ENCODE data around the gene GSC2. TPM values are rescaled to one million over a fixed set of nuclear protein-coding genes. Genes with fewer than 3 reads are reported as not detected.

The GSC2 gene
- total RNA-seq, 4 donors from 2014 or later = not detected

DNA sequence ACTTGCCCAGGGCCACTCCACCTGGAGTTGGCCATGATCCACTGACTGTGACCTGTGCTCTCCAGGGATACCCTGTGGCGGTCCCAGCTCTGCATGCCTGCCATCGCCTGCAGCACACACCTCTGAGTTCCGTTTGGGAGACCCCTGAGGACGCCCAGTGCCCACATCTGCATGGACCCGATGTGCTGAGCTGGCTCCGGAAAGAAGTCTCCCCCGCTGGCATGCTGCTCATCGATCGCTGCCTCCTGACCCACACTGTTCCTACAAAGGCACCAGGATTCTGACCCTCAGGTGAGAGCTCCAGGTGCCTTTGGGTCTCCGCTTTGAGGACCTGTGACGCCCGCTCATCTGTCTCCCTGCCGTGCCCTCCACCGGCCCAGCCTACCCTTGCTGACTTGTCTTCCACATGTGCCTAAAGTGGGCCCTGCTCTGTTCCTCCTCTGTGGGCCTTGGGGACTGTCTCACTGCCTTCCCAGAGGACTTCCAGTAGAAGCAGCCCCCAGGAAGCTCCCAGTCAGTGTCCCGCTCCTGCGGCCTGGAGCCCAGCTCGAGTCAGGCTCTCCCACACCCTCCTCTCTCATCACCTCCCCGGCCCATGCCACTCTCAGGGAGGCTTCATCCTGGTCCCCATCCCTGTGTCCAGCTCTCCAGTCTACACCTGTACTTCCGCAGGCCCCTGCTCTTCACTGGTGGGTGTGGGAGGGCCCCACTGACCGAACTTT lies 34.3 kb upstream of the GSC2 start:
- 95% methylated on average over 10 of the region's 20 CpGs for WGBS
- Histone ChIP-seq H3K4me3 (no peak overlapping the region), H3K27me3 (no peaks in the 10 kb centered on the region), H3K27ac (no peak overlapping the region), H3K9me3 (no peaks in the 10 kb centered on the region), H3K4me1 (peaks cover 7% of the 10 kb centered on the region), H3K36me3 (no peaks in the 10 kb centered on the region)
- no peak for DNase-seq (ENCODE audit: low spot score in 2 of 2)
- no peak for TF ChIP-seq POLR2A (IDR thresholded peaks at IDR 0.05)
- TF ChIP-seq, protein P1, sequence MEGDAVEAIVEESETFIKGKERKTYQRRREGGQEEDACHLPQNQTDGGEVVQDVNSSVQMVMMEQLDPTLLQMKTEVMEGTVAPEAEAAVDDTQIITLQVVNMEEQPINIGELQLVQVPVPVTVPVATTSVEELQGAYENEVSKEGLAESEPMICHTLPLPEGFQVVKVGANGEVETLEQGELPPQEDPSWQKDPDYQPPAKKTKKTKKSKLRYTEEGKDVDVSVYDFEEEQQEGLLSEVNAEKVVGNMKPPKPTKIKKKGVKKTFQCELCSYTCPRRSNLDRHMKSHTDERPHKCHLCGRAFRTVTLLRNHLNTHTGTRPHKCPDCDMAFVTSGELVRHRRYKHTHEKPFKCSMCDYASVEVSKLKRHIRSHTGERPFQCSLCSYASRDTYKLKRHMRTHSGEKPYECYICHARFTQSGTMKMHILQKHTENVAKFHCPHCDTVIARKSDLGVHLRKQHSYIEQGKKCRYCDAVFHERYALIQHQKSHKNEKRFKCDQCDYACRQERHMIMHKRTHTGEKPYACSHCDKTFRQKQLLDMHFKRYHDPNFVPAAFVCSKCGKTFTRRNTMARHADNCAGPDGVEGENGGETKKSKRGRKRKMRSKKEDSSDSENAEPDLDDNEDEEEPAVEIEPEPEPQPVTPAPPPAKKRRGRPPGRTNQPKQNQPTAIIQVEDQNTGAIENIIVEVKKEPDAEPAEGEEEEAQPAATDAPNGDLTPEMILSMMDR (IDR thresholded peaks at IDR 0.05) = no peak
- TF ChIP-seq EP300 (IDR thresholded peaks at IDR 0.05) = no peak
- TF ChIP-seq POLR2AphosphoS5 (IDR thresholded peaks at IDR 0.05) = no peak

DNA sequence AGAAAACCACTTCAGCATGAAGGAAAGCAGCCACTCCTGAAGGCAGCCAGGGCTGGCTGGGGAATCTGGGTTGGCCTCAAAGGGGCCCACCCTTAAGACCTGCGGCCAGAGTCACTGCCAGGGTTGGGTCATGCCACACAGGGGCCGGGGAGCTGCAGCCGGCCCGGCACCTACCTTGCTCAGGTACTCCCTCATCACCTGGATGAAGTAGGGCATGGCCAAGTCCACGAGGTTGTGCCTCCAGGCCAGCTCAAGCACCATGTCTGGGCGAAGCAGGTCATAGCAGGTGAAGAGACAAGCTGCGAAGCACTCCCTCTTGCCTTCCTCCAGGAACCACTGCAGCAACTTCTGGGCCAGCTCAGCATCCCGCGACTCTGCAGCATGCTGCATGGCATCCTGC lies 33.1 kb upstream of the GSC2 start:
- no CpG with 5 or more reads among the region's 9 CpGs for WGBS
- no peak overlapping the region for H3K27ac ChIP-seq
- TF ChIP-seq POLR2AphosphoS5 (IDR thresholded peaks at IDR 0.05) (no peak), EP300 (IDR thresholded peaks at IDR 0.05) (no peak), POLR2A (IDR thresholded peaks at IDR 0.05) (no peak)
- TF ChIP-seq, protein P1 (IDR thresholded peaks at IDR 0.05) = no peak
- no peaks in the 10 kb centered on the region for H3K36me3 ChIP-seq
- no peaks in the 10 kb centered on the region for H3K27me3 ChIP-seq
- DNase-seq (ENCODE audit: low spot score in 2 of 2) = no peak
- H3K9me3 ChIP-seq = no peaks in the 10 kb centered on the region
- H3K4me1 ChIP-seq = peaks cover 14% of the 10 kb centered on the region
- H3K4me3 ChIP-seq = no peak overlapping the region

DNA sequence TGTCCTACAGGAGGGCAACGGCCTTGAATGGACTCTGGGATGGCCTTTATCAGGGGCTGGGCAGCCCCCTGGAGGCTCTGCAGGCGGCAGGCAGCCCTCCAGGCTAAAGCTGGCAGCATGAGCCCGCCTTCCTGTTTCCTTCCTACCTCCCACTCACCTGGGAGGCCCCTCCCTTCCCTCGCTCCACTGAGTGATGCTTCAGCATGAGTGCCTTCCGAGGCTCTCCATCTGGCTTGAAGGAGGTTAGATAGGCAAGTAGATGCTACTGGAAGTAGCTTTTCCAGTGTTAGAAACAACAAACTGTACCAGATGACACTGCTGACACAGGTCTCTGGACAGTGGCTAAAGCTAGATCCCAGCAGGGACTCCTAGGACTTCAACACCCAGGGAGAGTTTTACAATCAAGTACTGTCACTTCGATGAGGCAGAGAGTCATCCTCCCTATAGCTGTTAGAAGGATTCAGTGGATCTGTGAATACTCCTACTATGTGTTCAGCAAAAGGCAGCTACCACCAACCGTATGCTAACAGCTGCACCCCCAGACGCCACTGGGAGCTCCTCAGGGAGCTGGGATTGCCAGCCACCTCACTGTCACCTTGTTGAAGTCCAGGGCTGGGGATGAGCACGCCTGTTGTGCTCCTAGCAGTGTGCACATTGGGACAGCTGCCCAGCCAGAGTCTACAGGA lies 32.5 kb upstream of the GSC2 start:
- H3K27me3 ChIP-seq = no peaks in the 10 kb centered on the region
- no peak overlapping the region for H3K4me3 ChIP-seq
- DNase-seq (ENCODE audit: low spot score in 2 of 2) = no peak
- H3K4me1 ChIP-seq = peaks cover 18% of the 10 kb centered on the region
- H3K9me3 ChIP-seq = no peaks in the 10 kb centered on the region
- no peaks in the 10 kb centered on the region for H3K36me3 ChIP-seq
- no peak for TF ChIP-seq EP300 (IDR thresholded peaks at IDR 0.05)
- TF ChIP-seq, protein P1 (IDR thresholded peaks at IDR 0.05) = no peak
- TF ChIP-seq POLR2A (IDR thresholded peaks at IDR 0.05) = no peak
- no peak for TF ChIP-seq POLR2AphosphoS5 (IDR thresholded peaks at IDR 0.05)
- 81% methylated on average over 7 of the region's 9 CpGs for whole genome bisulfite sequencing
- H3K27ac ChIP-seq = no peak overlapping the region

DNA sequence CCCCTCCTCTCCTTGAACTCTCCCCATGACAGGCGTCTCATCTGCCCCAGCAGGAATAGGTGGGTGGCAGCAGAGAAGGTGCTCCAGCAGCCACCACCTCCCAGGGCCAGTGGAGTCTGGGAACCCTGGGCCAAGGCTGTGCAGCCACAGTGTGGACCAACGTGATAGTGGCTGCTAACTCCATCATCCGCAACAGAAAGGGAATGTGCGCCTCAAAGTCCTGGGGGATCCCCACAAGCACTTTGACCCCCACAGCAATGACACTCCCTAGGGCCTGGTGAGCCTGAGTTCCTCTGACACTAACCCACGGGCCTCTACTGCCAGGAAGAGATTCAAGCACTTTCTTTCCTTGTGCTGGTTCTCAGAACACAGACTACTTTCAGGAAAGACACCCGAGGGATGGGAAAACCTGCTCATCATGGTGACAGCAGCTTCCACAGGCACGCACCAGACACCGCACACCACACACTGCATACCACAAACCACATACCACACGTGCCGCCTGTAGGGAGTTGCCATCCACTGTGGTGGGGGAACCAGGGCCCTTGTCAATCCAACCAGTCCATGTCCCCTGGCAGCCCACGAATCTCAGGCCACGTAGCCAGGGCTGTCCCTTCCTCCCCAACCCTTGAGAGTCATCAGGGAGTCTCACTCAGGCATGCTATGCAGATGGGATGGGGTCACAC lies 31.8 kb upstream of the GSC2 start:
- WGBS = 47% methylated on average over 12 of the region's 12 CpGs
- no peaks in the 10 kb centered on the region for H3K36me3 ChIP-seq
- no peaks in the 10 kb centered on the region for H3K9me3 ChIP-seq
- no peaks in the 10 kb centered on the region for H3K27me3 ChIP-seq
- TF ChIP-seq POLR2AphosphoS5 (IDR thresholded peaks at IDR 0.05) = no peak
- no peak for TF ChIP-seq EP300 (IDR thresholded peaks at IDR 0.05)
- TF ChIP-seq, protein P1 (IDR thresholded peaks at IDR 0.05) = no peak
- TF ChIP-seq POLR2A (IDR thresholded peaks at IDR 0.05) = no peak
- H3K4me3 ChIP-seq = no peak overlapping the region
- H3K27ac ChIP-seq = no peak overlapping the region
- no peak for DNase-seq (ENCODE audit: low spot score in 2 of 2)
- peaks cover 25% of the 10 kb centered on the region for H3K4me1 ChIP-seq

Measured in suprapubic skin (tissue), 4 donors.